HG03442 (cell line): ENCODE measurements around the gene LARGE1.

Experiments used
- ATAC-seq: cut with Tn5 transposase; IDR thresholded peaks from one replicate; pipeline ENCODE4 v1.9.1; 2021; ENCODE audit warnings: mild to moderate bottlenecking, moderate library complexity; ENCODE audit not compliant: unreplicated experiment

LARGE1 gene

DNA sequence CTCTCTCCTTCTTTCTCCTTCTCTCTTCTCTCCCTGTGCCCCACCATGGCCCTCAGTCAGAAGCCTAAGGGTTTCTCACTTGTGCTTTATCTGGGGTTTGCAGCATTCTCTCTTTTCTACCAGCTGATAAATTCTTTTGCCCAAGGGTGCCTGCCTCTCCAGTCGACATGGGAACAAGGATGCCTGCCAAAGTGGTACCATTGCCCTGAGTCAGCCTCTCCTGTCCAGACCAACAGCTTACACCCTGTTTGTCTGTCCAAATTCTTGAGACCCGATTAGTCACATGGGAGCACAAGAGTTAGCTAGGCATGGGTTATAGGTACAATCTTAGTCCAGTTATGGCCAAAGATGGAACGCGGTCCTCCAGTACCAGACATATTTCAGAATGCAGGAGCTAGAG is 242.7 kb downstream of the LARGE1 start:
- no peak for ATAC-seq

DNA sequence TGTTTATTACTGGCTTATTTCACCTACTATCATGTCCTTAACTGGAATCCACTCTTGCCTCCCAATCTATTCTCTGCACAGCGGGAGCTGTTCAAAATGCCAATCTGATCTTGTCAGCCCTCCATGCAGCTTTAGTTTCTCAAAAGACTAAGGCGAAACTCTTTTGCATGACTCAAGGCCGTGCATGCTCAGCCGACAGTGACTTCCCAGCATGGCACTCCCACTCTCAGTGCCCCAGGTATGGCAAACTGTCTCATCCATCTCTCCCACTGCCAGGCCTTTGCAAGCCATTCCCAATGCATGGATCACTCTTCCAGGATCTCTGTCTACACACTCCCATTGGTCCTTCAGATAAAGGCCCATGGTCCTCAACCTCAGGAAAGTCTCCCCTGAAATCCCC is 245.9 kb downstream of the LARGE1 start:
- no peak for ATAC-seq

DNA sequence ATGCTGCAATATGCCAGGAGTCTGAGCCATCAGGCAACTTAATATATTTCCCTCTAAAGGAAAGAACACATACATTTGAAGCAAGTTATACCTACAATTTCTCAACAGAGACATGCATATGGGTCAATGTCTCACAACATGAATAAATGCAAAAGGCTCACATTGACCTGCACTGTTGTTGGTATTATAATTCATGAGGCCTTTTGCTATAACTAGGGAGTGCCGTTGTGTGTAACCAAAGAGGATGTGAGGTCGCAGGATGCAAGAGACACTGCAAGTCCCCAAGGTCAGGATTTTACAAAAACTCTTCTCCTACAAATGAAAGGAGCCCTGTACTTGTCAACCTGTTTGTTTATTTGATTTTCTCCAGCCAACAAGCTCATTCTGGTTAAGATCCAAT is 250.5 kb downstream of the LARGE1 start:
- ATAC-seq, result no peak

DNA sequence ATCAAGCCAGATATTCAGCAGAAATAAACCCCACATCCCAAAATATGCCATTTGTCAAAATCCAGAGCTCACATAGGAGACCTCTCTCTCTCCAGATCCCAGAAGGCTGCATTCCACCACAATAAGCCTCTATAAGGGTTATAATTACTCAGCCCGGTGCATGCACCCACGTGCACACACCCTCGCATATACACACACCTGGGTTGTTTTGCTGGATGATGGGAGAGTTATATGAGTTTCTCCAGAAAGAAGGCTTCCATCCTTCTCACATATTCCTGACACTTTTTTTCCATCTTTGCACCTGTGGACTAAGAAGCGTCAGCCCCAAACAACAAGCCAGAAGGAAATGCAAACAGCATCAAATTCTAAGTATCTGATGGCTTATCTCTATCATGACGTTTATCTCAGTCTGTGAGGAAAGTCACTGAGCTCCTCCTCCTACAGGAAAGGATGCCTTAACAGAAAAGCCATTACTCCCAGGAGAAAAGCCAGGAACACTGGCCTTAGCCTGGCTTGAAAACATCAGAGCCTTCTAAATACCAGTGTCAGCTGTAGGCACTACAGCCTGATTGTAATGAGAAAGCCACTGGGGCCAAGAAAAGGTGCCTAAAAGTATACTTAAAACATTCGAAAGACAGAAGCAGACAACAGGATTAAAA is 253.2 kb downstream of the LARGE1 start:
- no peak for ATAC-seq

DNA sequence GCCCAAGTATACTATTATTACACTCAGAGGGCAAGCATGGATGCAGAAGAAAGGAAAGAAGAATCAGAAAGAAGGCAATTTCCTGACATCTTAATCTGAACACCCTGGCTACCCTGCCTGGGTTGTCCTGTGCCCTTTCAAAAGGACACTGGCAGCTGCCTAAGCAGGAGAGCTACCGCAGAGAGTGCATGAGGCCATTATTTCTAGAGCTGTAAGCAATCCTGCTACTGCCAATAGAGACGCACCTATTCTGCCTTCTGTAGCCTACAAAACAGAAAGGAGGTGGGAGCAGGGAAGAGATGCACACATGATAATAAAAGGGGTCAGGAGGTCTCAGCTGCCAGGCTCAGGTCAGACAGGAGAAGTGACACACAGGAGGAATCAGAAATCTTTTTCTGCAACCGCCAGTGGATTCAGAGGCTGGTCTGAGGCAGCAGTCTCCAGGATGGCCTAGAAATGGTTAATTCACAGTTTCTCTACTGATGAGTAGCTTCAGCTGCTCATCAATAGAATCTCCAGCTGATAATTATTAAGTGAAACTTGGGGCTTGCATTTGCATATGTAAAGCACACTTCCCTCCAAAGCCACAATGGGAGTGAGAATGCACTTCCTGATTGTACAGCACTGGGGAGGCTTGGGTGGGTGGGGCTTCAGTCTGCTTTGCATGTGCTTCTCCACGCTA is 253.9 kb downstream of the LARGE1 start:
- no peak for ATAC-seq

DNA sequence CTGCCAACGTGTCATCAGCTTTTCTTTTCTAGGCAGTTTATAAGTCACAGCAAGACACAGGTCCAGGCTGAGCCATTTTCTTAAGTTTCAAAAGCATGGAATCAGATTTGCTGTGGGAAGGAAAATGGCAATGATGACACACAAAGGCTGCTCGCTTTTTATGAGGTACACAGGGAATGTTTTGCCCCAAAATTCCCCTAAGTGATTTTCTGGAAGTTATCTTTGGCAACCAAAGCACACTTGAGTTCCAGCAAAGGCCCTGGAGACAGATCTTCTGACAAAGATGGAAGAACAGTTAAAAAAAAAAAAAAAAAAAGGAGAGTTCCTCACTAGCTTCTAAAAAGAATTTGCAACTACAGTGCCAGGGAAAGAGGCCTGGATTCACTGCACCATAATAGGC is 260.8 kb downstream of the LARGE1 start:
- ATAC-seq, result no peak

DNA sequence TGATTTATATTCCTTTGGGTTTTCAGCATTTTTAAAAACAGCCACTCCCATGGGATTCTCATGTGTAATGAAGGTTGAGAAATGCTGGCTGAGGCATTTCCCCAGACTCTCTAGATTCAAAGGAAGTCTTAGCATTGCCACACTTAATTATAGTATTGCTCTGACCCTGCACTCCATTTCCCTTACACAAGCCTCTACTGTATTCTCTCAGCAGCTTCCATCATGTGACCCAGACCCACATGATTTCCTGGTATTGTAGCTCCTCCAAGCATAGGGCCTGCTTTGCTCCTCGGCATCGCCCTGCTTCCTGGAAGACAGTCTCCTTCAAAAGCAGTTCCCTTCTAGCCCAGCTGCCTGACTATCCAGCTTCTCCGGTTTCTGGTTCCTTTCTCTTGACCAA is 261.5 kb downstream of the LARGE1 start:
- no peak for ATAC-seq

DNA sequence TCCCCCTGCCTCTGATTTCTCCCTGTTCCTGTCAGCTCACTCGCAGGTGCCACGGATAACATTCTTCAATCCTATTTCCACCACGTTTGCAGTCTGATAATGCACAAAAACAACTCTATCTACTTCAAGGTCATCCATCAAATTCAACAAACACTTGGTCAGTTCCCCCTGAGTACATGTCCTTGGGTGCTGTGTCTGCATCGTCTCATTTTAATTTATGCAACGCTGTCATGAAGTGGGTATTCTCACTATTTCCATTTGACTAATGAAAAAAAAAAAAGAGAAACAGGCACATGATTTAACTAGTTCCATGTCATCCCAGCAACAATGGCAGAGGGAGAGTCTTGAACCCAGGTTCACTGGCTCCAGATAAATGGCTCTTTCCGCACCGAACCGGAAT is 262.6 kb downstream of the LARGE1 start:
- ATAC-seq, result no peak

DNA sequence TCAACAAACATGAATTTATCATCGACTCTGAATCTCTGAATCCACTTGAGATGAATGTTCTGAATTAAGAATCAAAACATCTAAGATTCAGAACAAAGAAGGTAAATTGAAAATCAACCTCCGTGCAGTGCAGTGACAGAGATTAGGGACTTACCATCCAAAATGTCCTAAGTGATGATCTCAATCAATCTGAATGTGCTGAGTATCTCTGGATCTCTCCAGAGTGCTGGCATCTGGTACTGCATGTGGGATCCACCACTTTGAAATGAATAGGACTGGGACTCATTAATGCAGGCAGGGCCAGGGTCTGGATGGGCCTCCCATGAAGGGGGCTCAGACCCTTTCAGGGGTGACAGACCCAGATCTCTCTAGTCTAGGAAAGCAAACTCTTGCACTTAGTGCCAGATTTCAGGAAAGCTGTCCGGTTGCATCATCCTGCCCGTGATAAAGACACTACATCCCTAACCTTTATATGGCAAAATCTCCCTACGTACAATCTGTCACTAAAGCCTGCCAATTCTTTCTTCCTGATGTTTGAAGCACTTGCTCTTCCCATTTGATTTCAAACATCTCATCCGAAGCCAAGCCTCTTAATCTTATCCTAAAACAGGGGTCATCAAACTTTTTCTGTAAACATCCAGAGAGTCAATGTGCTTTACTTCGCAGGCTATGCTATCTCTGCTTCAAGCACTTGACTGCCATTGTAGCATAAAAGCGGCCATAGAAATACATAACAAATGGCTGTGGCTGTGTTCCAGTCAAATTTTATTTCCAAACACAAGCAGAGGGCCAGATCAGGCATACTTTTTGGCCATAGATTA is 263.3 kb downstream of the LARGE1 start:
- ATAC-seq, result no peak

DNA sequence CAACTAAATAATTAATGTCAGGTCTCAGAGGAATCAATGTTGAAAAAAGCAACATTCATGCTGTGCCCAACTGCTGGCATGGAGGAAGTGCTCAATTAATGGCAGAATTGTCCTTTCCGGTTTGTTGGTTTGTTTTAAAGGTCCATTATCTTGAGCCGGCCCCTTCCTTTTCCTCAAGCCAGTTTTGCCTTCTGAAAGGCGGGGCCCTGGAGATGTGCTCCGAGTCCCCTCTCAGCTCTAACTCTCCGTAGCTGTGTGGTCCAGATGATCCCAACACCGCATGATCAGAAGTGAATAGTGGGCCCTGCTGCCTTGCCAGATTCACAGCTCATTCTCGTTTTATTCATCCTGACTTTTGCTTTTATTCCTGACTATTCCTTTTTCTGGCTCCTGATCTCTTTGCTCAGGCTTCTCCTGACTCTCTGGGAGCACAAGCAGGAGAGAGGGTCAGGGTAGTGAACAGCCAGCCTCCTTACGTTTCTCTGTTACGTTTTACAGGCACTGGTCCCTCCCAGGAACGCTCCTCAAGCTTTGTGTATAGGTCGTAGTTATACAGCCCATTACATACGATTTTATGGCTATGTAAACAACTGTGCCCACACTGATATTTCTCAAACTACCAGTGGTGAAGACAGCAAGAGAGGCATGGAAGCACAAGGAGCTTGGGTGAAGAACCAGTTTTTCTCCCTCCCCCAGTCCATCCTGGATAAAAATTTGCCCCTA is 265.9 kb downstream of the LARGE1 start:
- ATAC-seq, result no peak

DNA sequence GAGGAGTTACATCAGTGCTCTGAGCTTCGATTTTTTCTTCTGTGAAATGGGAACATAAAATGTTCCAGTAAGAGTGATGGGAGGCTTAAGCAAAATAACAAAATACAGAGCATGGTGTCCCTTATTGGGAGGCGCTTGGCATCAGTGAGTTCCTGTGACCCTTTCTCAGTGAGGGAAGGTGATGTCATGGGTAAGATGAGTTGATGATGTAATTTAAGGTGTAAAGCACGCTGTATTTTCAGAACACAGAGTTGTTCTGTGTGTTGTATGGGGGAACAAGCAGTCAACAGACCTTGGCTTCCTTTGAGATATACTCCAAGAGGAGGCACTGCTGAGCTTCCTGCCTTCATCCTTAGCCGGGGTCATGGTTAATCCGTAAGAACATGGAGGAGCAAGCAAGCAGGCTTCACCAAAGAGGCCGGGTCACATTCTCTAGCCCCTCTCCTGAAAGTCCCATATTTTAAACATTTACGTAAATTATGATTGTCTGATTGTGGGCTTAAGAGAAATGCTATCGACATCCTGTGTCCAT is 266.7 kb downstream of the LARGE1 start:
- no peak for ATAC-seq

DNA sequence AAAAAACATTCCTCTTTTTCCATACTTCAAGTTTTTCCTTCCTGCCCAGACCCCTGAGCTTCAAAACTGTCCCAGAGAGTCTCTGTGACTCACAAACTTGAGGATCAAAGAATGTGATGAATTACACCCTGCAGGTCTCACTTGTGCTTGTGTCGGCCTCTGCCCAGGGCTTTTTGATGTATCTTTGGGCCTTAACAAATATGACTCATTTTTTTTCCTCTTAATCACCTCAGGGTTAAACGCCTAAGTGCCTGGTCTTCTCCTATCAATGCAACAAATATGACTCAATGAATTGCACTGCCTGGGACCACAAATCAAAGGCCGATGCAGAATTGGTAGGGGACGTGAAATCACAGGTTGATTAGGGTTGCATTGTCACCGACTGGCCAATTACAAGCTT is 267.7 kb downstream of the LARGE1 start:
- no peak for ATAC-seq

DNA sequence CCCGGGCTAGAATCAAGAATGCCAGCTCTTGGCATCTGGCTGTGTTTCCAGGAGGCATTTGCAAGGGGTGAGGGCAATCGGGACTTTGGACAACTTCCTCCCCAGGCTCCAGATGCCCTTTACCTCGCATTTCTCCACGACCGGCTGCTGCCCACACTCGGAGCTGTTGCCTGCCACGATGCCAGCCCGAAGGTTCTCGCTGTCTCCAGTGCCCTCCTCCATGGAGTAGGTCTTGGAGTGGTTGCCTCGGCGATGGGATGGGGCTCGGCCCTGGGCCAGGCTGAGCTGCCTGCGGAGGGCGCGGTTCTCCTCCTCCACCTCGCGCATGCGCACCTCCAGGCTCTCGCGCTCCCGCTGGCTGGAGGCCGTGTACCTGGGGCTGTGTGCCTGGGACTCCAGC is 270.0 kb downstream of the LARGE1 start:
- no peak for ATAC-seq

DNA sequence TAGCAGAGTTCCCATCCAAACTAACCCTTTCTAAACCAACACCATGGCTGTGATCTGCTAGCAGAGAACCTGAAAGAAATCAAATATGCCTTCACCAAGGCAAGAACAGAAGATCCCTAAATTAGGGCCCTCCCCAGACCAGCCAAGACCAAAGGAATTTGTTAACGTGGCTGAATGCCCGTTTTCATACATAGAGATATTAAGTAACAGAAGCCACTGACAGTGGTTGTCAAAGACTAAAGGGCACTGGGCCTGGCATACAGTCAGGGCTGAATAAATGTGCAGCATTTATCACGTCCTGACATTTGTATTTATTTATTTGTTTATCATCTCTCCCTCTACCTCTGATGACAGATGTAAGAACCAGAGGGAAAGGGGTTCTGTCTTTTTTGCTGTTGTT is 271.8 kb downstream of the LARGE1 start:
- ATAC-seq, result no peak

DNA sequence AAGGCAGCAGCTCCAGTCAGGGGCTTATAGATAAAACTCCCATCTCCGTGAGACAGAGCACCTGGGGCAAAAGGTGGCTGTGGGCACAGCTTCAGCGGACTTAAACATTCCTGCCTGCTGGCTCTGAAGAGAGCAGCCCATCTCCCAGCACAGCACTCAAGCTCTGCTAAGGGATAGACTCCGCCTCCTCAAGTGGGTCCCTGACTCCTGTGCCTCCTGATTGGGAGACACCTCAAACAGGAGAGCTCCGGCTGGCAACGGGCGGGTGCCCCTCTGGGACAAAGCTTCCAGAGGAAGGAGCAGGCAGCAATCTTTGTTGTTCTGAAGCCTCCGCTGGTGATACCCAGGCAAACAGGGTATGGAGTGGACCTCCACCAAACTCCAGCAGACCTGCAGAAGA is 279.4 kb downstream of the LARGE1 start:
- no peak for ATAC-seq

DNA sequence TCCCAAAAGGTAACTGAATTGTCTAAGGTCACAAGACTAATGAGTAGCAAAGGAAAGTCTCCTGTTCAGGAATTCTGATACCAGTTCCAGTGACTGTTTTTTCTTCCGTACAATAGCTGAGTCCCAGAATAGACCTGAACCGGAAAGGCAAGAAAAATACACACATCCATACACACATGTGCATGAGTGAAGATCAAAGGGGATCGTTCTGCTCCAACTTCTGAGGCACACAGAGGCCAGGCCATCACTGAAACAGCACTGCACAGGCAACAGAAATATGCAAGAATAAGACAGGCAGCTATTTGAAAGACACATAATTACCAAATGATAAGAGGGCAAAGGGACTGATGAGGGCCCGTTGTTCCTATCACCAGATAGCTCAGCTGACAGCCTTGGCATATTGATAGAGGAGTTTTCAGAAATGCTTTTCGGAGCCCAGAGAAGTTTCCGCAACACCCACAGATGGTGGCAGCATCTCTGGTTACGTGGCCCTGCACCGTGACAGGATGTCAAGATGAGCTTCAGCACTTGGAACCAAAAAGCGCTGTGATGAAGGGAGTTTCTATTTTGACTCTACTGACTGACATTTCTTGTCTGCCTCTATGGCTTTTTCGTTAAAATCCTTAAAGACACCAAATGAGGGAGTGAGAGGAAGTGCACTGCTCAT is 280.6 kb downstream of the LARGE1 start:
- ATAC-seq, result no peak

DNA sequence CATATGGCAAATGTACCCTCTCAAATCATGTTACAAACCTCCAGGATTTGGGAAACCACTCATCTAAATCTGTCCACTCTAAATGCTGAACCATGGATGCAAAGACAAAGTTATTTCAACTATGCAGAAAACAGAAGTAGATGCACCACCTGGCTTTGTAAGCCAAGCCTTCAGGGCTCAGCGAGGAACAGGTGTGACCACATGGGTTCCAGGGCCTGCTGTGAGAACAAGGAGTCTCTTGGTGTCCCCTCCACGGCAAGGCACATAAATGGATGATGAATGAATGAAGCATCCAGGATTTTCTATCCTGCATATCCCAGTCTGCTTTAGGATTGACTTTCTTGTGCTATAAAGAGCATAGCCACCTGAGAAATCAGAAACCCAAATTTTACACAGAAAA is 284.5 kb downstream of the LARGE1 start:
- no peak for ATAC-seq

DNA sequence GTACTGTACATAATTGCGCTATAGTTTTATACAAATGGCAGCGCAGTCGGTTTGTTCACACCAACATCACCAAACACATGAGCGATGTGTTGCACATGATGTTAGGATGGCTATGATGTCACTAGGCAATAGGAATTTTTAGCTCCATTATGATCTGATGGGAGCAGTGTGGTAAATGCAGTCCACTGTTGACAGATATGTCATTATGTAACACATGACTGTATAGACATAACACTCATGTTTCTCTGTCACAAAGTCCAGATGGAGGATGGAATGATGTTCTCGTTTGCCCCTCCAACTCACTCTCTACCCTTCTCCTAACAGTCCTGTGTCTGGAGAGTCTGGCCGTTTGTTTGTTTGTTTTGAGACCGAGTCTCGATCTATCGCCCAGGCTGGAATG is 288.5 kb downstream of the LARGE1 start:
- no peak for ATAC-seq

DNA sequence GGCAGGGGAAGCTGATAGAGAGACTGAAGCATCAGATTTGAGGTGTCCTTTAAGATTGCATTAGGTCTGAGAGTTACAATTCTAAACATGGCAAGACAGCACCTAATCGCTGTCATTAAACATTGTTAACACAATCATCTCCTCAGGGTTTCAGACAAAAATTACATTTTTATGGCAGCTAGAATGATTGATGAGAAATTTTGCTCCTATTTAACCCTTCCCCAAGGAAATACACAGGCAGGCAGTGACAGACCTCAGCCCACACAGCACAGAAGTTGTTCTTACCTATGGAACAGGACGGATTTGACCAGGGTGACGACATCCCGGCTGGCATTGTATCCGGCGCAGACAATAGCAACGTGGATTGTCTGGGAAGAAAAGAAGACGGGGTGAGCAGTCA is 294.3 kb downstream of the LARGE1 start:
- no peak for ATAC-seq

DNA sequence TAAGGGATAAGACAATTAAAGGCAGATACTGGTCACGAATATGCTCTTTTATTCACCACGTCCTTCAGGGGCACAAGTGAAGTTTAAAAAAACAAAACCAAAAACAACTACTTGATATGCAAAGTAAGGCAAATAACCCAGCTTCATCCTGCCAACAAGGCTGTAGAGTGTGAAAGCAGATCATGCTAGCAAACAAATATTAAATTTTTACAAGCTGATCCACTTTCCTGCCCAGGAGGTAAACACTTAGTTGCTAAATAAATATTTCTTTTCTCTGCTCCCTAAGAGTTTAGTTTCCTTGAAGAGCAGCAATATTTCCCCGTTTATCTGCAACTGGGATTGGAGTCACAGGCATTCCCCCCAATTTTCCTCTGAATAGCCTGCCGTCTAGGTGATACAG is 300.2 kb downstream of the LARGE1 start:
- ATAC-seq, result no peak

DNA sequence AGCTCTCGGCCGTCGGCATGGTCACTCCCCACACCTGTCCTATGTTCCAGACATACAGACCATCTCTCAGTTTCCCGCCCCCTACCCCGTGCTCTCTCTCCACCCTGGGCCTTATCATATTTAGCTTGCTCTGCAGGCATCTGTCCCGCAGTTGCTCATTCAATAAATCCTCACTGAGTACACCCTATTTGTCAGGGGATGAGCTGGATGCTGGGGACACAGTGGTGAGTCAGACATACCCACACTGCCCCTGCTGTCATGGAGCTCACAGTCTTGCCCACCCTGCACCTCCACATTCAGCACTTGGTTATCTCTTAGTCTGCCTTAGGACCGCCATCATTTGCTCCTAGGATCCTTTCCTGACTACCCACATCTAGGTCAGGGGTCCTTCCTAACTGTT is 313.8 kb downstream of the LARGE1 start:
- no peak for ATAC-seq
